Rectal smooth muscle tissue (tissue), 1 donor: Measurements from ENCODE around the gene DENND11.

ENCODE experiments used
- H3K27ac ChIP-seq: one replicate; pipeline ENCODE4 v1.7.0; 2013; ENCODE audit warnings: low read depth, low read length, inconsistent platforms
- H3K27me3 ChIP-seq: one replicate; pipeline ENCODE4 v1.7.0; 2013; ENCODE audit warnings: low read length; ENCODE audit not compliant: control insufficient read depth, insufficient read depth
- H3K36me3 ChIP-seq: one replicate; pipeline ENCODE4 v1.7.0; 2013; ENCODE audit warnings: low read length; ENCODE audit not compliant: control insufficient read depth, insufficient read depth
- H3K4me1 ChIP-seq: one replicate; pipeline ENCODE4 v1.7.0; 2013; ENCODE audit warnings: low read length; ENCODE audit not compliant: control insufficient read depth, insufficient read depth
- H3K4me3 ChIP-seq: one replicate; pipeline ENCODE4 v1.7.0; 2013; ENCODE audit warnings: low read length
- H3K9ac ChIP-seq: one replicate; pipeline ENCODE4 v1.7.0; 2013; ENCODE audit warnings: low read length

Gene DENND11

DNA sequence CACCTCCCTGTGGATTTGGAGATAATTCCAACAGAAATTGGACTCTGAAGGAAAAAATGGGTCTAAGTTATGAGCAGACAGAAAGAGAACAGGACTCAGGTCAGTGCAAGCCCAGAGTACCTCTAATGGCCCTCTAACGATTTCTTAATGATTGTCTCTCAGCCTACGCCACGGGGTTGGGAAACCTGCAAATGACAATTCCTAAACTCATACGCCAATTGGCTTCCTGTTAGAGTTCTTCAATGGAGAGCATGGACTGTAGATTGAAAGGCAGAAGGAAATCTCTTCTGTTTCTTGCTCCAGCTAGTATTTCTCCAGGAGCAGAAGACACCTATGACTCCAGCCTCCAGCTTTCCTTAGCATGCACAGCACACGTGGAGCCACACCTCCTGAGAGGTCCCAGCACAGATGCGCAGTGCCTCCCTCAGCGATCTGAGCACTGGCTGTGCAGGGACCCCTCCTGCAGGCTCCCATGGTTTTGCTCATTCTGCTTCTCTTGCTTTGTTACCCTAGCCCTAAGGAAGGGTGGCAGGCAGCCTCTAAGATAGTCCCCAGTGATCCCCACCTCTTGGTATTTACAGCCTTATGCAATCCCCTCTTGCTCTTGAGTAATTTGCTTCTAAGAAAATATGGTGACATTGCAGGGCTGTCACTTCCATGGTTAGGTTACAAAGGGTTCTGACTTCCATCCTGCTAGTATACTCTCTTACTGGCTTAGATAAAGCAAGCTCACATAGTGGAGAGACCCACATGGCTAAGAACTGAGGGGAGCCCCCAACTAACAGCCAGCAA, 30.1 kb downstream of the DENND11 start:
- Histone ChIP-seq H3K4me1 (no peaks in the 10 kb centered on the region), H3K9ac (no peak overlapping the region), H3K27ac (no peak overlapping the region), H3K27me3 (no peaks in the 10 kb centered on the region), H3K4me3 (no peak overlapping the region), H3K36me3 (peaks cover 10% of the 10 kb centered on the region)

DNA sequence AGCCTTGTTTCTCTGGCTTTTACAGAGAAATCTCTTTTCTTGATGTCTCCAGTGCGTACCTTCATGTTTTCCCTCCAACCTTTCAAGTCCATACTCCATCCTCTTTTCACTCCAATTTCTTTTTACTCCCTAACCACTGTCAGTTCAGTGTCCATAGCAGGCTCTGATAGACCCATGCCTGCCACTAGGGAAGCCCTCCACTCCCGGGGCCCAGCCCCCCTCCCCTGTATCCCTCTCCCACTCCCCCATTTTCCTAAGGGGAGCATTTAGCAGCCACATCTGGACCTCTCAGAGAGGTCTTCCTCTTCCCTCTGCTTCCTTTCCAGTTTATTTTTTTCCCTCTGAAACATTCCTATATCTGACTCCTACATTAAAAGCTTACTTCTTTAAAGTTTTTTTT, 33.1 kb downstream of the DENND11 start:
- Histone ChIP-seq H3K4me1 (no peaks in the 10 kb centered on the region), H3K4me3 (no peak overlapping the region), H3K27ac (no peak overlapping the region), H3K36me3 (peaks cover 10% of the 10 kb centered on the region), H3K27me3 (no peaks in the 10 kb centered on the region), H3K9ac (no peak overlapping the region)

DNA sequence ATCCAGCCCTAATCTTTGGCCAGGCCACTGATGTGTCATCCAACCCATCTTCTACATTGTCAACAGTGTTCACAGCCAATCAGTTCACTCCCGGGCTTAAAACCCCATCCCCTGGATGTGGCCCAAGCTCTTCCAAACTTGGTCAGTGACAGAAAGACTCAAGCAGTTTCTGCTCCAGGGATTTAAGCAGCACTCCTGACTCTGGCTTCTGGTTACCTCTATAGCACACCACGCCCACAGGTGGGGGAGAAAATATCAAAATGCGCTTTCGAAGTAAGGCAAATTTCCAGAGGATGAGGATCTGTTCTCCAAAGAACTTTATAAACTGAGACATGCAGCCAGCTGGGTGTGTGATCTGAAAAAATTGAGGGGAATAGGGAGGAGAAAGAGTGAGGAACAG, 35.9 kb downstream of the DENND11 start:
- H3K36me3 ChIP-seq: peaks cover 3% of the 10 kb centered on the region
- no peak overlapping the region for H3K27ac ChIP-seq
- H3K27me3 ChIP-seq: no peaks in the 10 kb centered on the region
- H3K4me3 ChIP-seq: no peak overlapping the region
- H3K4me1 ChIP-seq: no peaks in the 10 kb centered on the region
- H3K9ac ChIP-seq: no peak overlapping the region

DNA sequence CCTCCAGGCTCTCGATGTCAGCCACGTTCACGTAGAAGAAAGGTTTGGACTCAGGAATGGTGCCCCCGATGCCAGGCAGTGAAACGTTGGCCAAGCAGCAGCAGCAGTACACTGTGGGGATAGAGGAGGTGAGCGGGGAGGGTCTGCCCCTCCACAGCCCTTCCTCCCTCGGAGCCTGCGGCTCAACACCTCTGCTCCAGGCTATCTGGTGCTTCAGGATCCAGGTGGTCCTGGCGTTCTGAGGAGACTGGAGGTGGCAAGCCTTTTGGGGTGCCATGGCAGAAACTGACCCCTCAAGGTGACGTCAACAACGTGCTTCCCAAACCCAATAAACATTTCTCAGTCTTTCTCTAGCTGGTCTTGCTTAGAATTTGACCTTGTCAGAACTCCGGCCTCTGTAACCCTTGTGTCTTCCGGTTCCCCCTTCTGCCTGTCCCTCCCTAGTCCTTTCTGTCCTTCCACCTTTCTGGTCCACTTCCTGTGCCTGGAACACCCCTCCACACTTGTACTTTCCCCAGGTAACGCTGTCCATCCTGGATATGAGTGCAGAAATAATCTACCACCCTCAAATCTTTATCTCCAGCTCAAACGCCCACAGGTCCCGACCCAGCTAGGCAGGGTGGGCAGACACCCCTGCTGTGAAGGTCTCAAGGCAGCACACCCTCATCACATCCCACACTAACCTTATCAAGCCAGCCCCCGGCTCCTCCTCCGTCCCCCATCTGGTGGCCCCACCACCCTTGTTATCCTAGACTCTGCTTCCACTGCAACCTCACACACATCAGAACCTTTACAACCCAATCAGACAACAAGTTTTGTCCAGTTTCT, 36.5 kb downstream of the DENND11 start:
- no peaks in the 10 kb centered on the region for H3K36me3 ChIP-seq

DNA sequence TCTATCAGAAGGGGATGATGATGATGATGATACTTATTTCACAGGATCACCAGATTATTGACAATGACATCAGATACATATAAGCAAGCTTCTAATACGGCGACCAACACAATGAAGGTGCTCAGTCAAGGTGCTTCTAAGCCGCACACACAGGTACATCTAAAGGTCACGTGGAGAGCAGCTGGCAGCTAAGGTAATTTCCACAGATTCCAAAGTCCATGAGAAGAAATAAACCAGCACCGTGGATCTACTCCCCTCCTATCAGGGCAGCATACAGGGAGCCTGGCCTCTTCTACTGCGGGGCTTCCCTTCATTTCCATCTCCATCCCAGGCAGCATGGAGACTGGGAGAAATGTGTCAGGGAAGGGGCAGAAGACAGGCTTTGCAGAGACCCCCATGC, 37.5 kb downstream of the DENND11 start:
- H3K9ac ChIP-seq: no peak overlapping the region
- no peak overlapping the region for H3K27ac ChIP-seq
- no peak overlapping the region for H3K4me3 ChIP-seq
- H3K36me3 ChIP-seq: no peaks in the 10 kb centered on the region
- no peaks in the 10 kb centered on the region for H3K4me1 ChIP-seq
- no peaks in the 10 kb centered on the region for H3K27me3 ChIP-seq

More for the DNA sequence above, 36.5 kb downstream of the DENND11 start:
- H3K4me3 ChIP-seq: no peak overlapping the region
- no peak overlapping the region for H3K9ac ChIP-seq
- H3K27ac ChIP-seq: no peak overlapping the region
- H3K27me3 ChIP-seq: no peaks in the 10 kb centered on the region
- no peaks in the 10 kb centered on the region for H3K4me1 ChIP-seq

DNA sequence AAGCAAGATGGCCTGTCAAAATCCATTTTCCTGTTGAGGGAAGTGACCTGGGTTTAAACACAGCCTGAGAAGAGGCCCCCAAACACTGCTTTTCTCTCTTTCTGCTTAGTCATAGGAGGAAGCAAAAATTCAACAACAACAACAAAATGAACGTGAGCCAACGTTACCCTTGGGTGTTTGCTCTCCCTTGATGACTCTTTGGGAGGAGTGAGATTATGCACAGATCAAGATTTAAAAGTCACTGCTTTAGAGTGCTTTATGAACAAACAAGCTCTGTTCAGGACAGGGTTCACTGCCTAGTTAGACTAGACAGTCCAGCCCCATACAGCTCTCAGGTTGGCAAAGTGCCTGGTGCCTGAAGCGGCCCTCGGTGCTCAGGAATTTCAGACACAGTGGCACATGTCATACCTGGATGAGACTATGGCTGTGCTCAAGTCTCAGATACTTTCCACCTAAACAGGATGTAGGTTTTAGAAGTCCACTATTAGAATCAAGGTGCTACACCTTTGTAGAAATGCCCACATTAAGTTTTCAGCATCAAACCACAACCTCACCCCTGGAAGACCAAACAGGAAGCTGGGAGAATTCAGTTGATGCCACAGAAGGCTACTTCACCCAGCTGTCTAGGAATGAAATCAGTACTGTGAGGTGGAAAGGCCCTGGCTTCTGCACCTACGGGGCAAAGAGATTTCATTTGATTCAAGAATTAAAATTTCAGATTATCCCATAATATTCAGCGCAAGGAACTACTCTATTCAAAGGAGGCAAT, 38.7 kb downstream of the DENND11 start:
- H3K27ac ChIP-seq: no peak overlapping the region
- no peaks in the 10 kb centered on the region for H3K27me3 ChIP-seq
- H3K9ac ChIP-seq: no peak overlapping the region
- no peaks in the 10 kb centered on the region for H3K4me1 ChIP-seq
- H3K4me3 ChIP-seq: no peak overlapping the region
- no peaks in the 10 kb centered on the region for H3K36me3 ChIP-seq

GRCh38 chr7:141660259-141660658, 41.7 kb downstream of the DENND11 start:
- H3K4me3 ChIP-seq: no peak overlapping the region
- no peak overlapping the region for H3K9ac ChIP-seq
- no peaks in the 10 kb centered on the region for H3K4me1 ChIP-seq
- H3K27me3 ChIP-seq: no peaks in the 10 kb centered on the region
- no peaks in the 10 kb centered on the region for H3K36me3 ChIP-seq
- H3K27ac ChIP-seq: no peak overlapping the region

DNA sequence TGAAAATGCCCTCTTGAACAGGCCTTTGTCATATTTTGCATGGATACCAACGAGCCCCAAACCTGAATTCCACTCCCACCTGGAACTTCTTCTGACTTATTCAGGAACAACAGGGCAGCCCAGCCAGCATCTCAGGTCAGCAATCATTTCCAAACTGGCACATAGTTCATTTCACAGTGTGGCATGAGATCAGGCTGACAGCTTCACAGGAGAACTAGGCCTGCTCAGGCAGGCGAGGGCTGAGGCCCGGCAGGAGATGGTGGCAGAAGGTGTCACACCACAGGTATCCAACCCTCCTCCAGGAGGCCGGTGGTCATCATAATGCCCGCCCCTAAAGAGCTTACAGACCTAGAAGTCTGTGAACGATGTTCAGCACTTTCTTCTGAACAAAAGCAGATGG, 42.5 kb downstream of the DENND11 start:
- Histone ChIP-seq H3K27ac (no peak overlapping the region), H3K36me3 (no peaks in the 10 kb centered on the region), H3K4me3 (no peak overlapping the region), H3K4me1 (no peaks in the 10 kb centered on the region), H3K27me3 (no peaks in the 10 kb centered on the region), H3K9ac (no peak overlapping the region)

DNA sequence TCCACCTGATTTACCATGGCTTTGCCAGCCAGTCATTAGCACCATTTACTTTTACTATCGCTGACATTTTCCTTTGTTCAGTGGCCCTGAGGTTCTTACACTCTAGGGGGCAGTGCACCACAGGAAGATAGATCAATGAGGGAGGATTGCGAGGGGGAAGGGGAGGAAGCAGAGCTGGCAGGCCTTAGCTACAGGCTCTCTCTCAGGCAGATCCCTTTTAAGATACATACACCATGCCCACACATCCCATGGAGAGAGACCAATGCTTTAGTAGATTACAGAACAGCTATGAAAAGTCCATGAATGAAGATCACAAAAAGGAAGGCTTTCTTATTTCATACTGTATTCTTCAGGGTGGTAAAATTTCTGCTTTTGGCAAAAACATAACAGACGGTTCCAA, 47.4 kb downstream of the DENND11 start:
- Histone ChIP-seq H3K27me3 (no peaks in the 10 kb centered on the region), H3K27ac (no peak overlapping the region), H3K9ac (no peak overlapping the region), H3K36me3 (peaks cover 6% of the 10 kb centered on the region), H3K4me3 (no peak overlapping the region), H3K4me1 (peaks cover 6% of the 10 kb centered on the region)

- Histone ChIP-seq H3K27me3 (no peaks in the 10 kb centered on the region), H3K27ac (no peak overlapping the region), H3K36me3 (peaks cover 6% of the 10 kb centered on the region), H3K4me1 (peaks cover 14% of the 10 kb centered on the region), H3K4me3 (no peak overlapping the region), H3K9ac (no peak overlapping the region)
Observed at GRCh38 chr7:141652691-141653090, 49.3 kb downstream of the DENND11 start.
